NCI-H2107 treated with DMSO at 0.1 percent for 48 hours (cell line): ENCODE results near the gene STYX.

Experiments
- DNase-seq: peaks from one replicate; lab custom pipeline; 2025; ENCODE audit not compliant: unreplicated experiment; lab: John Stamatoyannopoulos, UW

The STYX gene

DNA sequence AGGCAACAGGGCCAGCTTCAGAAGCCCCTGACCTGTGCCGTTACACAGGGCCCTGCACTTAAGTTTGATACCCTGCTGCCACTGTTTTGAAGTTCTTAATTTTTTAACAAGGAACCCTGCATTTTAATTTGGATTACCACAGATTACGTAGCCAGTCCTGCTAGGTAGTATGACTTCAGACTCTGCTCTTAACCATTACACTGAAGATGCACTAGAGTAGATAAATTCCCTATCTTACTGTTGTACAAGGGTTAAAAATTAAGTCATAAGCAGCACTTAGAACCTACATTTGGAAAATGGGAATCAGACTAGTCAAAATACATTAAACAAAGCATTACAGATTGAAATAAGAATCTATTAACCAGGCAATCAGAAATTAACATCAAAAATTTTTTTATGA, 59.2 kb downstream of the STYX start:
- no peak for DNase-seq

DNA sequence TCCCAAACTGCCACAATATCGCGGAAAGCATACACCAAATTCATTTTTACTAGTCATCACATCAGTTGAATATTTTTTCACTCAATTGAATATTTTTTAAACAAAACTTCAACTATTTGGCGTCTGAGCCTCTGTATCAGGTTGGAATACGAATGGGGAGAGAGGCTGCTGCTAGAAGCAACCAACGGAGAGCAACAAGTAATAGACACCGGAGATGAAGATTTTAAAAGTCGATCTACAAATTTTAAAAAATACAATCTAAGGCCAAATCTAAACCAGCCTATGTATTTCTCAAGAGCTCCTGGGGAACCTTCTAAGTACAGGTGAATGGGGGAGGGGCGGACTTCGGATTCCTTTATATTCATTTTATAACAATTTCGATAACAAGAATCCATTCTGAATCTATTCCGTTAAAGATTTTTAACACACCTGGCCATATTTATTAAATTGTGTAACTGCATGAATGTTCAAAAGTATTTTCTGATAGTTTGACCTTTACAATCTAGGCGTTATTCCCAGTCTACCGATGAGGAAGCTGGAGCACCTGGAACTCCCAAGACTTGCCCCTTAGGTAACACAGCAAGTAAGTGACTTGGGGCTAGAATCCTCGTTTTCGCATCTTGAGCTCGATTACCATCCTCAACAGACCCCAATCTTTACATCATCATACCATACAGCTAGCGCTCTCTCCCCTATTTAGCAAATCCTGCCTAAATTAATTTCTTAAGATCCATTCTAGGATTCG, 60.2 kb downstream of the STYX start:
- DNase-seq = no peak

DNA sequence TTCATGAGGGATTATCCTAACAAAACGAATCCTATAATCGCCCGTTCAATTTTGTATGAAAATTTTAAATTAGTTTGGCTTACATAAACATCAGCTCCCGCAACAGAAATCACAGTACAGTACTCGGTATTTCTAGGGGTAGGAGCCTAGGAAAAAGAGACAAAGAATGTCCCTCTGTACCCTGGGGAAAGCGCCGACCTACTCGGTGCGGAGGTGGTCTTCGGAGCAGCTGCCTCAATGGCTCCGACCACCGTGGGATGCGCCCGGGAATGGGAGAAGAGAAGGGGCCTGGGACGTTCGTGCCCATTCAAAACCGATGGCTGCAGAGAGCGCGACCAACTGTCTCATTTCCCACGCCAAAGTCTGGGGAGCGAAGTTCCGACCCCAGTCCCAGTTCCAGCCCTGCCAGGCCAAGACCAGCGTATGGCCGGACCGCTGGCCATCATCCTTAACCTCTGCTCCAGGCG, 60.8 kb downstream of the STYX start:
- DNase-seq = no peak

DNA sequence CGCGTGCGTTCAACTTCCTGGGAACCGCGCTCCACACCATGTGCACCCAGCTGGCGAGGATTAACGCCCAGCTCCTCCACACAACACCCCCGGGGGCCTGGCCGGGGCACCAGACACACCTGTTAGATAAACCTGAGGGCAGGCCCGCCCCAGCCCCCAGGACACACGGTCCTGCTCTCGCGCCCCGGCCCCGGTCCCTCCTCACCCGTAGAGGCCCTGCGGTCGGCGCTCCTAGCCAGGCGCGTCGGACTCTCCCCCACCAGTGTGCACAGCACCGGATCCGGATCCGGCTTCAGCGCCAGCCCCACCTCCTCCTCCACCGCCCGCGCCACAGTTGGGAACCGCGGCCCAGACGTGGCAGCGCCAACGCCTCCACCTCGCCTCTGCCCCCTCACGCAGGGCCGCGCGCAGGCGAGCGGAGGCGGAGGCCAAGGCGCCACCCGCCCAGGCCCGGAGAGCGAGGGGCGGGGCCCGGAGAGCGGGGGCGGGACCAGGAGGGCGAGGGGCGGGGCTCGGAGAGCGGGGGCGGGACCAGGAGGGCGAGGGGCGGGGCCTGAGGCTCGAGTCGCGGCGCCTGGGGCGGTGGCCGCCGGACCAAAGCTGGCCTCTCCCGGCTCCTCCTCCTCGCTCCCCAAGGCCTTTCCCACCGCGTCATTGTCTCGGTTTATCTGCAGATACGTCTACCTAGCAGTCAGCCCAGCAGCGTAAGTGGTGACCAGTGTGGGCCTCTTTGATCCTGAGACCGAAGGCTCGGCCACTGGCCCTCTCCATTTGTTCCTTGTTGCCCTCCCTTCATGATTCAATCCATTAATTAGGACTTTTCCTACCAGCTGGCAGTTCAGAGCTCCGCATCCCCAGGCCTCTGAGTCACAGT, 61.5 kb downstream of the STYX start, which contains the start of gene GNPNAT1:
TSS of gene GNPNAT1 (minus strand) at position 385 of the 874 bp plus-strand sequence. CDS start 6,957 bp downstream, outside the sequence.
- DNase-seq = peak; percentile 89

DNA sequence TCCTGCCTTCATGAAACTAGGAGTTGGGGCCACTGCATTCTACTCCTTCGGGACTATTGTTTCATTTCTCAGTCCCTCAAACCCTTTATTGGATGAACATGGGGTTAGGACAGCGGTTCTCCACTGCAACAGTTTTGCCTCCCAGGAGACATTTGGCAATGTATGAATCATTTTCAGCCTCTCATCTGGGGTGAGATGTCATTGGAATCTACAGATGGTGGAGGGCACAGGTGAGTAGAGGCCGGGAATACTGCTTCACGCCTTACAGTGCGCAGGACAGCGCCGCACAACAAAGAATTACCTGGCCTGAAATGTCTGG, 62.1 kb downstream of the STYX start:
- DNase-seq = no peak

DNA sequence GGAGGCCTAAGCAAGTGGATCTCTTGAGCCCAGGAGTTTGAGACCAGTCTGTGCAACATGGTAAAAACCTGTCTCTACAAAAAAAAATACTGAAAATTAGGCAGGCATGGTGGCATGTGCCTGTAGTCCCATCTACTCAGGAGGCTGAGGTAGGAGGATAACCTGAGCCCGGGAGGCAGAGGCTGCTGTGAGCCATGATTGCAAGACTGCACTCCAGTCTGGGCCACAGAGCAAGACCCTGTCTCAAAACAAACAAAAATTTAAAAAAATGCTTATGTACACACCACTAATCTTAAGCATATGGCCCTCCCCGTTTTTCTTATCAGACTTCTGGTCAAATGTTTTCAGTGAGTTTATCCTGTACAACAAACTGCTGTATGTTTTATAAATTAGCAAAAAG, 63.1 kb downstream of the STYX start:
- no peak for DNase-seq

DNA sequence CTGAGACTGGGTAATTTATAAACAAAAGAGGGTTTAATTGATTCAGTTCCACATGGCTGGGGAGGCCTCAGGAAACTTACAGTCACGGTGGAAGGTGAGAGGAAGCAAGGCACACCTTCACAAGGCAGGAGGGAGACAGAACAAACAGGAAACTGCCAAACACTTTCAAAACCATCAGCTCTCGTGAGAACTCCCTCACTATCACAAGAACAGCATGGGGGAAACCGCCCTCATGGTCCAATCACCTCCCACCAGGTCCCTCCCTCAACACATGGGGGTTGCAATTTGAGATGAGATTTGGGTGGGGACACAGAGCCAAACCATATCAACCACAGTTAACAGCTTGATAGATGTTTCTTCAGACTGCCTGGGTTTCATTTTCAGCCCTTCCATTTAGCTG, 67.7 kb downstream of the STYX start:
- DNase-seq = no peak

DNA sequence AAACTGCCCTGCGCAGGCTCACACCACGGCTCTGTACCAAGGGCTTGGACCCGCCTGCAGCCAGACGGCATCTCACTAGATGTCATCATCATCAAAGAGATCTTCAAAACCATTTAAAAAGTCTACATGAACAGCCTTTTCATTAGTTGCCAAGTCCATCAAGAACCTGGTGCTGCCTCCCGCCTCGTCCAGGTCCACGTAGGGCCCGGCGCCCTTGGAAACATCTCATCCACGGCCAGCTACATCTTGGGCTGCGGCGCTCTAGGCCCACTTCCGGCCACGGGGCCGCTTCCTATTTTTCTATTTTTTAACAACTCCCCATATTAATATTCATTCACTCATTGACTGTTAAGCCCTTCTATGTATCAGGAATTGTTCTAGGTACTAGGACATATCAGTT, 68.9 kb downstream of the STYX start:
- no peak for DNase-seq

DNA sequence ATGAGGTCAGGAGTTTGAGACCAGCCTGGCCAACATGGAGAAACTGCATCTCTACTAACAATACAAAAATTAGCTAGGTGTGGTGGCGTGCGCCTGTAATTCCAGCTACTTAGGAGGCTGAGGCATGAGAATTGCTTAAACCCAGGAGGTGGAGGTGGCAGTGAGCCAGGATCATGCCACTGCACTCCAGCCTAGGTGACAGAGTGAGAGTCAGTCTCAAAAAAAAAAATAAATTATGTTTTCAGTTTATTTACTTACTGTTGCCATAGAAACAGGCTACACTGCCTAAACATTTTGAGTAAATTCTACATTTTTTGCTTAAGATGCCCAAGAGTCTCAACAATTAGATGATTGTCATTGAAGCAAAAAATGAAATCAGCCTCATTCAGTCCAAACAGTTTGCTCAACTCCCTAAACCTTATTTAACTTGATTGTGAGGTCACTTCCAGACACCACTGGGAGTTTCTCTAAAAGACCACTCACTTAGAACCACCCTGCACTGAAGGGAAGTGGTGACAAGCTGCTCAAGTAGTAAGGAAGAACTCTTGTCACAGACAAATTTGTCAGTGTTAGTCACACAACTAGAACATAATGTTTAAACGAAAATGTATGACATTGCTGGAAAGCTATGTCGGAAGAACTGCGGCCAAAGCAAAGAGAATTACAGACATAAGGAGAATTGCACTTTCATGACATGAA, 71.2 kb downstream of the STYX start:
- DNase-seq = no peak

DNA sequence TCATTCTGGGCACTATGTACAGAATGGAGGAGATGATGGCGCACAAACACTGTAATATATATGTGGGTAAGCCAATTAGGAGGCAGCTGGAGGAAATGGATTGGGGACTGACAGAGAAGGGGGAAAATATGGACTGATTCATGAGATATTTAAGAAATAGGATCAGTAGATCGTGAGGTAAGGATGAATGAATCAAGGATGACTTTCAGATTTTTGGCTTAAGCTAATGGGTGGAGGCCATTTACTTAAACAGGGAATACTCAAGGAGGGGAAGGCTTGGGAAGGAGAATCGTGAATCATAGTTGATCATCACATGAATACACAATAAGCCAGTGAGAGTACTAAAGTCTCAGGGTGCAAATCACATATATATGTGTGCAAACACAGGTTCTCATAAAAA, 72.6 kb downstream of the STYX start:
- no peak for DNase-seq

DNA sequence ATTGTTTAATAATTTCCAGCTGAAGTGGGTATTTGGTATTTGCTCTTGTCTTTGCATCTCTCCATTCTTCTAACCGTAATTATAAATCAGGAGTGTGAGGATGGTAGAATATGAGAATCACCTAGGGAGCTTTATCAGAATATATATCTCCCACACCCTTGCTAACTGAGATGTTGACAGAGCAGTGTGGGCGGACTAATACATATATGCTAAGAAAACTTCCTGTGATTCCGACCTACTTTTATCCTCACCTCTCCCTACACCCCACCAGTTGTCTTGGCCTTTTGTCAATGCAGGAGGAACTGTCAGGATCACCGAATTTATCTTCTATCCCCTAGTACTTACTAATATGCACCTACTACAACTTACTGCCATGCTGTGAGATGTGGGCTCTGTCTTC, 76.1 kb downstream of the STYX start:
- DNase-seq = no peak

DNA sequence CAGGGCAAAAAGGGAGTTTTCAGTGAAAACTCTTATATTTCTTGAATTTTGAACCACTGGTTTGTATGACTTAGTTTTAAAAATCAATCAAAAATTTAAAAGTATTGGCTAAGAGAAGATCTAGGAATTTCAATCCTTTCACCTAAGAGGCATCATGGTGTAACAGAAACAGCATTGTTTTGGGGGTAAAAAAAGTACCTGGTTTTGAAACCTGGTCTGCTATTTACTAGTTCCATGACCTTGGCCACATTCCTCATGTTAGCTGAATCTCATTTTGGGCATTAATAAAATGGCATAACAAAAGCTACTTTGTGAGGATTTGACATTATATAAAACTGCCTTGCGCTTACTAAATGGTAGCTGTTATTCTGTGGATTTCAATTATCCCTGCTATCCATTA, 78.1 kb downstream of the STYX start:
- no peak for DNase-seq

DNA sequence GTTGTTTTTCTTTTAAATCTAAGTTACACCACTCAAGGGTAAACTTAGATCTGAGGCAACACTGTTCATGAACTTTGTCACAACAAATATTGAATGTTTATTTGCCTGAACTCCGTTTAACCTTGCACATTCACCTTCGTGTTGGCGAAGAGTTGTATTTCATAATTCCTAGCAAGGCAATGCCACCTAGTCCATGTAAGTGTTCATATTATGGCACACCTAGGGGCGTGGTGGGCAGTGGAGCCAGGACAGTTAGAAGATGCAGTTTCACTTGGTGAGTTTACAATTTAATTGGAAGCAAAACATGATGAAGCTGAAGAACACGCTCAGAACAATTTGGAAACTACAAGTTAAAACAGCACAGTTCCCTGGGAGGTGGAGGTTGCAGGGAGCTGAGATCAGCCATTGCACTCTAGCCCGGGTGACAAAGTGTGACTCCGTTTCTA, 91.9 kb downstream of the STYX start:
- DNase-seq = no peak

DNA sequence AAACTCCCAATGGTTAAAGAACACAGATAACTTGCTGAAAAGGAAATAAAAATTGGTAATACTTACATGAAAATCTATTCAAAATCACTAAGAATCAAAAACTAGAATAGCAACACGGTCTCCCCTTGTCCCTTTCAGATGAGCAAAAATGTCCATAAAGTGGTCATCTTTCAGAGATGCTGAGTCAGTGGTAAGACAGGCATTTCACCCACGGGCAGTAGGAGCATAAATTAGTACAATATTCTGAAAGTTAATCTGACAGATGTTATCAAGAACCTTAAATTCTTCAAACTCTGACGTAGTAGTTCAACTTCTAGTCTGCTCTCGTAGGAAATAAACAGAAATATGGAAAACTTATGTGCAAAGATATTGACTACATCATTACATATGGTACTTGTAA, 94.5 kb downstream of the STYX start:
- no peak for DNase-seq
